Ascending aorta (tissue), 2 donors: Measurements from ENCODE around the gene TRAM2. TPM values are rescaled to one million over a fixed set of nuclear protein-coding genes. Genes with fewer than 3 reads are reported as not detected.

ENCODE experiments used
- DNase-seq, 2 donors: peaks; one replicate each; pipeline ENCODE4 v3.0.0-alpha.2; 2019; ENCODE audit warnings: low spot score in 2 of 2
- H3K27ac ChIP-seq, 2 donors: fragments of 200-600 bp; sonication (generic); one replicate each; pipeline ENCODE4 v1.5.1; 2016 to 2017; ENCODE audit warnings: mild to moderate bottlenecking in 1 of 2
- H3K27me3 ChIP-seq: fragments of 200-600 bp; sonication (generic); one replicate; pipeline ENCODE4 v1.5.1; 2017
- H3K36me3 ChIP-seq, 2 donors: fragments of 200-600 bp; sonication (generic); one replicate each; pipeline ENCODE4 v1.5.1; 2016
- H3K4me1 ChIP-seq, 2 donors: fragments of 200-600 bp; sonication (generic); one replicate each; pipeline ENCODE4 v1.5.1; 2016 to 2017; ENCODE audit warnings: mild to moderate bottlenecking in 1 of 2
- H3K4me3 ChIP-seq, 2 donors: fragments of 200-600 bp; sonication (generic); one replicate each; pipeline ENCODE4 v1.5.1; 2016 to 2017; ENCODE audit warnings: mild to moderate bottlenecking in 1 of 2
- H3K9me3 ChIP-seq, 2 donors: fragments of 200-600 bp; sonication (generic); one replicate each; pipeline ENCODE4 v1.5.1; 2016
- intact Hi-C: fragments of 100-400 bp; cut with DNase I; formaldehyde crosslinking; loops from one replicate; pipeline ENCODE4 v1.15.1; 2023
- total RNA-seq: library from RNA; depleted of rRNA; stranded (reverse); fragments of >200 nt; gene quantifications from one replicate; pipeline ENCODE4 v1.1.0, GENCODE V29; 2016
- TF ChIP-seq, protein P1 (sequence below), 3 experiments: fragments of 200-600 bp in 2 of 3; fragments of 450-650 bp in 1 of 3; sonication (generic) in 2 of 3; IDR thresholded peaks; one replicate each; pipeline ENCODE4 v1.5.1; 2016 to 2019; ENCODE audit warnings: antibody characterized with exemption in 3 of 3, mild to moderate bottlenecking in 1 of 3, moderate library complexity in 1 of 3

Gene TRAM2
- total RNA-seq, 1 donor from 2014 or later = 32.6 TPM

DNA sequence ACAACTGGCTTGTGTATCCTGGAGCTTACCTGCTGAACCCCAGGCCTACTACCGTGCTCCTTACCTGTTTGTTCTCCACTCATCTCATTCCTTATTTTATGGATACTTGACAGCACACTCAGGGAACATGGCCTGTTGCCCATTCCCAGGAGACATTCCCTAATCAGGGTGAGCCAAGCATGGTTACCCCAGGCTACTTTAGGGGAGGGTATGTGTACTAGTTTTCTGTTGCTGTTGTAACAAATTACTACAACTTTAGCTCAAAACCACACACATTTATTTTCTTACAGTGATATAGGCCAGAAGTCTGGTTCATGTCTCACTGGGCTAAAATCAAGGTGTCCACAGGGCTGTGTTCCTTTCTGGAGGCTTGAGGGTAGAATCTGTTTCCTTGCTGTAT is 15.0 kb upstream of the TRAM2 start:
- TF ChIP-seq, protein P1, sequence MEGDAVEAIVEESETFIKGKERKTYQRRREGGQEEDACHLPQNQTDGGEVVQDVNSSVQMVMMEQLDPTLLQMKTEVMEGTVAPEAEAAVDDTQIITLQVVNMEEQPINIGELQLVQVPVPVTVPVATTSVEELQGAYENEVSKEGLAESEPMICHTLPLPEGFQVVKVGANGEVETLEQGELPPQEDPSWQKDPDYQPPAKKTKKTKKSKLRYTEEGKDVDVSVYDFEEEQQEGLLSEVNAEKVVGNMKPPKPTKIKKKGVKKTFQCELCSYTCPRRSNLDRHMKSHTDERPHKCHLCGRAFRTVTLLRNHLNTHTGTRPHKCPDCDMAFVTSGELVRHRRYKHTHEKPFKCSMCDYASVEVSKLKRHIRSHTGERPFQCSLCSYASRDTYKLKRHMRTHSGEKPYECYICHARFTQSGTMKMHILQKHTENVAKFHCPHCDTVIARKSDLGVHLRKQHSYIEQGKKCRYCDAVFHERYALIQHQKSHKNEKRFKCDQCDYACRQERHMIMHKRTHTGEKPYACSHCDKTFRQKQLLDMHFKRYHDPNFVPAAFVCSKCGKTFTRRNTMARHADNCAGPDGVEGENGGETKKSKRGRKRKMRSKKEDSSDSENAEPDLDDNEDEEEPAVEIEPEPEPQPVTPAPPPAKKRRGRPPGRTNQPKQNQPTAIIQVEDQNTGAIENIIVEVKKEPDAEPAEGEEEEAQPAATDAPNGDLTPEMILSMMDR (IDR thresholded peaks at IDR 0.05) = no peak
- H3K36me3 ChIP-seq = no peaks in the 10 kb centered on the region
- no peak for DNase-seq
- intact Hi-C loops = loop anchor here (10.0 kb wide), 1 partner anchor 133 kb away; no protein-coding TSS in a partner anchor
- no peaks in the 10 kb centered on the region for H3K9me3 ChIP-seq
- no peak overlapping the region for H3K4me3 ChIP-seq
- H3K4me1 ChIP-seq = peaks cover 15 to 24% of the 10 kb centered on the region in 2 donors
- H3K27me3 ChIP-seq = no peaks in the 10 kb centered on the region
- H3K27ac ChIP-seq = no peak overlapping the region

DNA sequence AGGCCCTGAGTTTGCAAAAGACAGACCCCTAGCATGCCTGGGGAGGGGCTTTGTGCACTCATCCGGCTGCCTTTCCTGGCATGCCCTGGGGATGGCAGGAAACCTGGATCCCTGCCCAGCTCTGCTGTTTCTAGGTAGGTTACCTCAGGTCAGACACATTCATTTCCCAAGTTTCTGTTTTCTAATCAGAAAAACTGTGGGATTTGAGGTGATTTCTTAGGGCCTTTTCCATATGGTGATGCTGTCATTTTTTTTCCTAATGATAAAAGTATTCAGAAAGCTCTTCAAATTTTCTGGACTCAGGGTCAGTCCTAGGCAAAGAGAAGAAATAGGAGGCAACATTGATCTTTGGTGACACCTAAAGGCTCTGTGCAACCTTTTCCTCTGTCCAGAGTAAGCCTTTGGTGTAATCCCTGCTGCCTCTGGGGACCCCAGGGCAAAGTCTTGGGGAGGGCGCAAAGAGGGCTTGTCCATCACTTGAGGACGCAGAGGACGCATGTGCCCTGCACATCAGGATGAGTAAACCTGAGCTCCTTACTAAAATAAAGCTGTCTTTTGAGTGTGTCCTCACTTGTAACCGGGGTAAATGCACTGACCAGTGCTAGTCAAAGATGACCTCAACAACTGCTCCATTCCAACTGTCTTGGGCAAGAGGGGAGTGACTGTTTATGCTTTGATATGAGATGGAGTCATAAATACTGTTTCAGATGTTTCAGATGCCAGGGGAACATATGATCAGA is 13.5 kb upstream of the TRAM2 start:
- Histone ChIP-seq H3K27ac (no peak overlapping the region), H3K4me3 (no peak overlapping the region), H3K27me3 (no peaks in the 10 kb centered on the region), H3K36me3 (no peaks in the 10 kb centered on the region), H3K9me3 (no peaks in the 10 kb centered on the region), H3K4me1 (peaks cover 4 to 9% of the 10 kb centered on the region in 2 donors)
- DNase-seq = no peak
- intact Hi-C loops = loop anchor here (10.0 kb wide), 1 partner anchor 134 kb away; no protein-coding TSS in a partner anchor
- TF ChIP-seq, protein P1 (IDR thresholded peaks at IDR 0.05) = no peak

DNA sequence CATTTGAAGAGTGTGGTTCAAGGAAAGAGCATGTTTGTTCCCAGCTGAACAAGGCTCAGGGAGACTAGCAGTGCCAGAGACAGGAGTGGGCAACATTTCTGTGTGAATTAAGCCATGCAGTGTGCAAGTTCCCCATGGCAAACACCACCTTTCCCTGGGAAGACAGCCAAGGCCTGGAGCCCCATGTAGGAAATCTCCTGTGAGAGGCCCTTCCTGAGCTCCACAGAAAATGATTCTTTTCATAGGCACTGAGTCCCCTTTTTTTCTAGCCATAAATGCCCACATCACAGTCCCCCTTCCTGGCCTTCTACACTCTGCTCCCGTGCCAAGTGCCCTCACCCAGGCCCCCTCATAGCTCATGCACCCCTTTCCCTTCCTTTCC is 11.8 kb upstream of the TRAM2 start:
- intact Hi-C loops = no loop called here
- H3K36me3 ChIP-seq = no peaks in the 10 kb centered on the region

DNA sequence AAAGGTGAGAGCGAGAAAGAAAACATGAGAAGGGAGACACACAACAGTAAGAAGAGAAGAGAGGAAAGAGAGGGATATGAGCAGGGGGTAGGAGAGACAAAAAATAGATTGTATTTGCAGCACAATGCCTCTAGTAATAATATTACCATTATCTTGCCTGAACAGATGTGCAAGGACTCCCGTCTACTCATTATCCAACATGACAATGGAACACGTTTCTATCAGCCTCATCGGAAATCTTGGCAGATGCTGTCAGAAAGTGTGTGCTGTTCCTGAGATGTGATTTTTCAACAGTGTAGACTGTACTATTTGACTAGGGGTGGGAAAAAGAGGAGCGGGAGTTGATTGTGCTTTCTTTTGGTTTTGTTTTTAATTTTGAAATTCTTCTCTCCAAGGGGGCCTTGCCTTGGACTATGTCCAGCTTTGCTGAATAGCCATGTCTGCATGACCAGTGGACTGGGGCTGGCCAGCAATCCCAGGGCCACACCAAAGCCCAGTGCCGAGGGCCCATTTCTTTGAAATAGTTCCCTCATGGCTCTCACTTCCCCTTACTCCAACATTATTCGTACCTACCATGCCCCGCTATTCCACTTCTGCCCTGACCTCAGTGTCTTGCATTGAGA is 11.3 kb upstream of the TRAM2 start:
- Histone ChIP-seq H3K36me3 (no peaks in the 10 kb centered on the region), H3K4me1 (no peaks in the 10 kb centered on the region), H3K27me3 (no peaks in the 10 kb centered on the region), H3K9me3 (no peaks in the 10 kb centered on the region), H3K27ac (no peak overlapping the region), H3K4me3 (no peak overlapping the region)
- DNase-seq = no peak
- intact Hi-C loops = no loop called here
- TF ChIP-seq, protein P1 (IDR thresholded peaks at IDR 0.05) = no peak

More for the DNA sequence above, 11.8 kb upstream of the TRAM2 start:
- H3K9me3 ChIP-seq = no peaks in the 10 kb centered on the region
- no peak overlapping the region for H3K27ac ChIP-seq
- TF ChIP-seq, protein P1 (IDR thresholded peaks at IDR 0.05) = no peak
- H3K27me3 ChIP-seq = no peaks in the 10 kb centered on the region
- no peak for DNase-seq
- H3K4me3 ChIP-seq = no peak overlapping the region
- H3K4me1 ChIP-seq = no peaks in the 10 kb centered on the region

DNA sequence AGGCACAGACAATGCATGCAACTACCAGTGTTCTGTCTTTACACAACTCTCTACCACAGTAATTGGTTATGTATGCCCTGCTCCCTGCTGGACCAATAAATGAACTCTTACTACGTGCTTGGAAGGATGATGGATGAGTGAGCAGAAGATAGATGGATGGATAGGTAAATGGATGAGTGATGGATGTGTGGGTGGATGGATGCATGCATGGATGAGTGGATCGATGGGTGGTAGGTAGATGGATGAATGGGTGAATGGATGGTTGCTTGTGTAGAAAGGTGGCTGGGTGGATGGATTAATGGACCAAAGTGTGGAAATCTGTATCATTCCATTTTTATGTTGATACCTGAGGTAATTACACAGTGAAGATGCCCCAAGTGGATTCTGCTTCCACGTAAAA is 10.1 kb upstream of the TRAM2 start:
- Histone ChIP-seq H3K9me3 (no peaks in the 10 kb centered on the region), H3K27me3 (no peaks in the 10 kb centered on the region), H3K4me3 (no peak overlapping the region), H3K27ac (no peak overlapping the region), H3K36me3 (no peaks in the 10 kb centered on the region), H3K4me1 (no peaks in the 10 kb centered on the region)
- no peak for DNase-seq
- TF ChIP-seq, protein P1 (IDR thresholded peaks at IDR 0.05) = no peak
- intact Hi-C loops = no loop called here
